Testis (tissue), 2 donors: ENCODE results near the gene BCO2.

Experiments
- POLR2A ChIP-seq: fragments of 450-650 bp; IDR thresholded peaks from one replicate; pipeline ENCODE4 v1.6.1; 2017; ENCODE audit warnings: antibody characterized with exemption, mild to moderate bottlenecking, moderate library complexity
- TF ChIP-seq, protein P1 (sequence below), 3 experiments: fragments of 450-650 bp in 2 of 3; fragments of 200-600 bp in 1 of 3; sonication (generic) in 1 of 3; IDR thresholded peaks; one replicate each; pipeline ENCODE4 v1.5.1; 2016 to 2019; ENCODE audit warnings: antibody characterized with exemption in 3 of 3, mild to moderate bottlenecking in 2 of 3, moderate library complexity in 1 of 3

DNA sequence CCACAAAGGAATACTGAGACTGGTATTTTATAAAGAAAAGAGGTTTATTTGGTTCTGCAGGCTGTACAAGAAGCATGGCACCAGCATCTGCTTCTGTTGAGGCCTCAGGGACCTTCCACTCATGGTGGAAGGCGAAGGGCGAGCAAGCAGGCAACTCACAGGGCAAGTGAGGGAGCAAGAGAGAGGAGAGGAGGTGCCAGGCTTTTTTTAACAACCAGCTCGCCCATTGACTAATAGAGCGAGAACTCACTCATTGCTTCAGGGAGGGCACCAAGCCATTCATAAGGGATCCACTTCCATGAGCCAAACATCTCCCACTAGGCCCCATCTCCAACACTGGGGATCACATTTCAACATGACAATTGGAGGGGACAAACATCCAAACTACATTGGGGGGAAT lies 52.2 kb downstream of the BCO2 start:
- TF ChIP-seq, protein P1, sequence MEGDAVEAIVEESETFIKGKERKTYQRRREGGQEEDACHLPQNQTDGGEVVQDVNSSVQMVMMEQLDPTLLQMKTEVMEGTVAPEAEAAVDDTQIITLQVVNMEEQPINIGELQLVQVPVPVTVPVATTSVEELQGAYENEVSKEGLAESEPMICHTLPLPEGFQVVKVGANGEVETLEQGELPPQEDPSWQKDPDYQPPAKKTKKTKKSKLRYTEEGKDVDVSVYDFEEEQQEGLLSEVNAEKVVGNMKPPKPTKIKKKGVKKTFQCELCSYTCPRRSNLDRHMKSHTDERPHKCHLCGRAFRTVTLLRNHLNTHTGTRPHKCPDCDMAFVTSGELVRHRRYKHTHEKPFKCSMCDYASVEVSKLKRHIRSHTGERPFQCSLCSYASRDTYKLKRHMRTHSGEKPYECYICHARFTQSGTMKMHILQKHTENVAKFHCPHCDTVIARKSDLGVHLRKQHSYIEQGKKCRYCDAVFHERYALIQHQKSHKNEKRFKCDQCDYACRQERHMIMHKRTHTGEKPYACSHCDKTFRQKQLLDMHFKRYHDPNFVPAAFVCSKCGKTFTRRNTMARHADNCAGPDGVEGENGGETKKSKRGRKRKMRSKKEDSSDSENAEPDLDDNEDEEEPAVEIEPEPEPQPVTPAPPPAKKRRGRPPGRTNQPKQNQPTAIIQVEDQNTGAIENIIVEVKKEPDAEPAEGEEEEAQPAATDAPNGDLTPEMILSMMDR (IDR thresholded peaks at IDR 0.05) = no peak
- TF ChIP-seq POLR2A = no peak
